ENCODE measurements around the gene HAGH.

GRCh38 chr16:1830213-1830612 lies 3.6 kb upstream of the HAGH start:
- TF ChIP-seq, protein P1, sequence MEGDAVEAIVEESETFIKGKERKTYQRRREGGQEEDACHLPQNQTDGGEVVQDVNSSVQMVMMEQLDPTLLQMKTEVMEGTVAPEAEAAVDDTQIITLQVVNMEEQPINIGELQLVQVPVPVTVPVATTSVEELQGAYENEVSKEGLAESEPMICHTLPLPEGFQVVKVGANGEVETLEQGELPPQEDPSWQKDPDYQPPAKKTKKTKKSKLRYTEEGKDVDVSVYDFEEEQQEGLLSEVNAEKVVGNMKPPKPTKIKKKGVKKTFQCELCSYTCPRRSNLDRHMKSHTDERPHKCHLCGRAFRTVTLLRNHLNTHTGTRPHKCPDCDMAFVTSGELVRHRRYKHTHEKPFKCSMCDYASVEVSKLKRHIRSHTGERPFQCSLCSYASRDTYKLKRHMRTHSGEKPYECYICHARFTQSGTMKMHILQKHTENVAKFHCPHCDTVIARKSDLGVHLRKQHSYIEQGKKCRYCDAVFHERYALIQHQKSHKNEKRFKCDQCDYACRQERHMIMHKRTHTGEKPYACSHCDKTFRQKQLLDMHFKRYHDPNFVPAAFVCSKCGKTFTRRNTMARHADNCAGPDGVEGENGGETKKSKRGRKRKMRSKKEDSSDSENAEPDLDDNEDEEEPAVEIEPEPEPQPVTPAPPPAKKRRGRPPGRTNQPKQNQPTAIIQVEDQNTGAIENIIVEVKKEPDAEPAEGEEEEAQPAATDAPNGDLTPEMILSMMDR (IDR thresholded peaks at IDR 0.05; ENCODE audit: poor library complexity, severe bottlenecking) = no peak
- TF ChIP-seq EP300 (conservative IDR thresholded peaks at IDR 0.05; ENCODE audit: poor library complexity, severe bottlenecking) = no peak
- no peak for TF ChIP-seq EZH2 (IDR thresholded peaks at IDR 0.05; ENCODE audit: borderline replicate concordance, insufficient read depth, low read length, poor library complexity, severe bottlenecking)
- TF ChIP-seq SMC3 (conservative IDR thresholded peaks at IDR 0.05; ENCODE audit: poor library complexity) = no peak
- TF ChIP-seq REST (IDR thresholded peaks at IDR 0.05; ENCODE audit: borderline replicate concordance) = no peak
- TF ChIP-seq RAD21 (conservative IDR thresholded peaks at IDR 0.05) = no peak
- no peak for TF ChIP-seq TAF1 (IDR thresholded peaks at IDR 0.05; ENCODE audit: low read depth)

All from neural cell (in vitro differentiated cells).